Lower leg skin (tissue), 4 donors: ENCODE data around the gene WWC1. TPM values are rescaled to one million over a fixed set of nuclear protein-coding genes. Genes with fewer than 3 reads are reported as not detected.

Experiments
- DNase-seq, 2 donors: peaks; one replicate each; pipeline ENCODE4 v3.0.0-alpha.2; 2019; ENCODE audit warnings: low spot score in 2 of 2
- H3K4me3 ChIP-seq: fragments of 200-600 bp; sonication (generic); 2 replicates; pipeline ENCODE4 v1.5.1; 2017; ENCODE audit warnings: mild to moderate bottlenecking, low read depth; ENCODE audit not compliant: poor library complexity, severe bottlenecking
- POLR2A ChIP-seq, 2 donors: fragments of 450-650 bp; IDR thresholded peaks; one replicate each; pipeline ENCODE4 v1.6.1; 2016 to 2017; ENCODE audit warnings: antibody characterized with exemption in 2 of 2, mild to moderate bottlenecking in 1 of 2, moderate library complexity in 1 of 2
- WGBS, 2 donors: methylation state at CpG; one replicate each; pipeline ENCODE4 v1.1.5; 2018; 5-methylcytosine and 5-hydroxymethylcytosine counted together
- intact Hi-C: fragments of 100-400 bp; cut with DNase I; formaldehyde crosslinking; loops from one replicate; pipeline ENCODE4 v1.15.0; 2023; ENCODE audit warnings: low total_unique reads
- total RNA-seq, 4 donors: library from RNA; depleted of rRNA; stranded (reverse); fragments of >200 nt; gene quantifications; one replicate each; pipeline ENCODE4 v1.1.0, GENCODE V29; 2016
- TF ChIP-seq, protein P1 (sequence below), 3 donors: fragments of 450-650 bp; IDR thresholded peaks; one replicate each; pipeline ENCODE4 v1.5.1; 2016; ENCODE audit warnings: antibody characterized with exemption in 3 of 3, mild to moderate bottlenecking in 3 of 3, moderate library complexity in 2 of 3

The WWC1 gene
- total RNA-seq, 4 donors from 2014 or later, result 23.5 to 57.0 (median 30.0) TPM

DNA sequence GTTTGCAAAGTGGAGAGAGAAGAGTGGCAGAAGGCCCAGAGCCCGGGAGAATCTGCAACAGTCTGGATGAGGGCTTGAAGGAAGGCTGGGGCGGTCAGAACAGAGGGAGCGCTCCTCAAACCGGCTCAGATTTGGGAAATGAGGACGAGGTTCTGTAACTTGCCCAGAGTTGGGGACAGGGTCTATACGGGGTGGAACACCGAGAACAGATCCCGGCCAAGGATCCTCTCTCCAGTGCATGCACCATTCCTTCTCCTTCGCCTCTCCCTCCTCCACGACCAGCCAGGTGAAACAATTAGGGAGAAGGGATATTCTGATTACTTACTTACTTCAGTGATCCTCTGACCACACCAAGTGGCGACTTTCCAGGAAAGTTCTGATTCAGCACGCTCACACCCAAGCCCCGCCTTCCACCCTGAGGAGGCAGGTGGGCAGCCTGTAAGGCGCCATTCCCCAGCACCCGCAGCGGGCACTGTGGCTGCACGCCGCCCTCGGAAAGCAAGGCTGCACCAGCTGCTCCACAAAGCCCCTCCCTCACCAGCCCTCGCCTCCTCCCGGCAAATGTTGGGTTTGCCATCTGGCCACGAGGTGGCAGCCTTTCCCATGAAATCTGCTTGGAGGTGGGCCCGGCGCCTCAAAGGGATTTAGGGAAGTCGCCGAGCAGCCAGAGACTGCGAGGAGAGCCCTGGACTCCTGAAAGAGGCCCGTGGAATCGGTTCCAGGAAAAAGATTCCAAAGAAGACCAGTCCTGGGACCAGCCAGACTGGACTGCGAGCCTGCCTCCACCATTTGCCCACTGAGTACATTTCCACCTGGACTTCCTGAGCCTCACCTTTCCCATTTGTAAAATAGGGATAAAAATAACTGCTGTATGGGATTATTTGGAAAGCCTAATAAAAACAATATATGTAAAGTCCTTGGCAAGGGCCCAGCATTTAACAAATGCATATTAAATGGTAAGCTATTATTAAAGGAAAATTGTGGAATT, 22.2 kb upstream of the WWC1 start:
- 3 to 4% methylated on average over 30 of the region's 30 CpGs for WGBS, 2 donors
- H3K4me3 ChIP-seq, result no peak overlapping the region
- peak; percentile 72 to 96 for DNase-seq
- intact Hi-C loops, result no loop called here
- TF ChIP-seq, protein P1, sequence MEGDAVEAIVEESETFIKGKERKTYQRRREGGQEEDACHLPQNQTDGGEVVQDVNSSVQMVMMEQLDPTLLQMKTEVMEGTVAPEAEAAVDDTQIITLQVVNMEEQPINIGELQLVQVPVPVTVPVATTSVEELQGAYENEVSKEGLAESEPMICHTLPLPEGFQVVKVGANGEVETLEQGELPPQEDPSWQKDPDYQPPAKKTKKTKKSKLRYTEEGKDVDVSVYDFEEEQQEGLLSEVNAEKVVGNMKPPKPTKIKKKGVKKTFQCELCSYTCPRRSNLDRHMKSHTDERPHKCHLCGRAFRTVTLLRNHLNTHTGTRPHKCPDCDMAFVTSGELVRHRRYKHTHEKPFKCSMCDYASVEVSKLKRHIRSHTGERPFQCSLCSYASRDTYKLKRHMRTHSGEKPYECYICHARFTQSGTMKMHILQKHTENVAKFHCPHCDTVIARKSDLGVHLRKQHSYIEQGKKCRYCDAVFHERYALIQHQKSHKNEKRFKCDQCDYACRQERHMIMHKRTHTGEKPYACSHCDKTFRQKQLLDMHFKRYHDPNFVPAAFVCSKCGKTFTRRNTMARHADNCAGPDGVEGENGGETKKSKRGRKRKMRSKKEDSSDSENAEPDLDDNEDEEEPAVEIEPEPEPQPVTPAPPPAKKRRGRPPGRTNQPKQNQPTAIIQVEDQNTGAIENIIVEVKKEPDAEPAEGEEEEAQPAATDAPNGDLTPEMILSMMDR (IDR thresholded peaks at IDR 0.05), result peak in 1 of 3 donors; percentile 58
- TF ChIP-seq POLR2A (IDR thresholded peaks at IDR 0.05), result no peak

DNA sequence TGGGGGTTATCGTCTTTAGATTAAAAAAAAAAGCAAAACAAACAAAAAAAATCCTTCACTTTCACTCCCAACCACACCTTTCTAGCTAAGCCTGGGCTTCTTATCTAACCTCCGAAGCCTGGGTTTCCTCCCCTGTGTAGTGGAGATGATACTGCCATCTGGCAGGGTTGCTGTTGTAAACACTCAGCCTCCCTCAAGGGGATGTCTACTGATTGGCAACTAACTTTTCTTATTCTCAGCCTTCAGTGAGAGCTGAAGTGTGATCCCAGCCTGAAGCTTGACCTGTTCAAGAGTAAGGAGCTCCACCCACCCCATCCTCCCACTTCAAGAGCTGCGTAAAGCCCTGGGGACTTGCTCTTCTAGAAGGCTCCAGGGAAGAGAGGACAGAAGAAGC, 21.5 kb upstream of the WWC1 start:
- 50 to 58% methylated on average over 3 of the region's 3 CpGs for WGBS, 2 donors
- intact Hi-C loops, result no loop called here
- DNase-seq, result no peak
- no peak for TF ChIP-seq POLR2A (IDR thresholded peaks at IDR 0.05)
- TF ChIP-seq, protein P1 (IDR thresholded peaks at IDR 0.05), result no peak
- no peak overlapping the region for H3K4me3 ChIP-seq

- DNase-seq, result no peak
- TF ChIP-seq POLR2A (IDR thresholded peaks at IDR 0.05), result no peak
- TF ChIP-seq, protein P1 (IDR thresholded peaks at IDR 0.05), result no peak
- WGBS, 2 donors, result 43 to 53% methylated on average over 3 of the region's 3 CpGs
- intact Hi-C loops, result no loop called here
- H3K4me3 ChIP-seq, result no peak overlapping the region
These were observed 21.0 kb upstream of the WWC1 start for GRCh38 chr5:168270476-168270875.

- no peak overlapping the region for H3K4me3 ChIP-seq
- 82 to 93% methylated on average over 3 of the region's 3 CpGs for WGBS, 2 donors
- TF ChIP-seq, protein P1 (IDR thresholded peaks at IDR 0.05), result no peak
- no peak for TF ChIP-seq POLR2A (IDR thresholded peaks at IDR 0.05)
- DNase-seq, result no peak
- intact Hi-C loops, result no loop called here
These were observed 18.1 kb upstream of the WWC1 start for GRCh38 chr5:168273056-168273980.

DNA sequence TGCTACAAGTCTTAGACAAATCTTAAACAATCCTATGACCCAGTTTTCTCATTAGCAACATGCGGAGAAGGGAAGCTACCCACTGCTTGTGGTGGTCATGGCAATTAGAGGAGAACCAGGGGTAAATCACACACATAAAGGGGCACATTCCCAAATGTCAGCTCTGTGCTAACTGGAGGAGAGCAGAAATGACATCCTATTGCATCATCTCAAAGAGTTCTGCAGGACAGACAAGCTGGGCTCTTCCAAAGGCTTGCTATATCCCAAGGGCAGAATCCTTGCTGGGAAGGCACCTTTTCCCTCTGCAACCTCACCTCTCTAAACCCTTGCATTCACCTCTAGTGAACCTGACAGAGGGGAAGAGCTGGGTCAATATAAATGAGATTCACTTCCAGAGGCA, 17.0 kb upstream of the WWC1 start:
- DNase-seq, result no peak
- TF ChIP-seq, protein P1 (IDR thresholded peaks at IDR 0.05), result no peak
- no peak for TF ChIP-seq POLR2A (IDR thresholded peaks at IDR 0.05)
- intact Hi-C loops, result no loop called here
- 91 to 92% methylated on average over 1 of the region's 1 CpG for WGBS, 2 donors
- no peak overlapping the region for H3K4me3 ChIP-seq
